IPS-20b (cell line): ENCODE measurements around the gene ATF7.

Source experiments
- H3K27ac ChIP-seq: one replicate; pipeline ENCODE4 v1.5.1; 2013; ENCODE audit warnings: low read length
- H3K27me3 ChIP-seq: 2 replicates; pipeline ENCODE4 v1.6.1; 2013; ENCODE audit warnings: mild to moderate bottlenecking, low read length, inconsistent platforms; ENCODE audit not compliant: insufficient read depth
- H3K36me3 ChIP-seq: 2 replicates; pipeline ENCODE4 v1.6.1; 2013; ENCODE audit warnings: low read depth, mild to moderate bottlenecking, inconsistent platforms, low read length, moderate library complexity; ENCODE audit not compliant: insufficient read depth
- H3K4me1 ChIP-seq: 2 replicates; pipeline ENCODE4 v1.6.1; 2013; ENCODE audit warnings: mild to moderate bottlenecking, control low read depth, inconsistent platforms, low read length, moderate library complexity; ENCODE audit not compliant: insufficient read depth
- H3K4me3 ChIP-seq: 2 replicates; pipeline ENCODE4 v1.5.1; 2013; ENCODE audit warnings: mild to moderate bottlenecking, low read length, inconsistent platforms
- H3K9ac ChIP-seq: 2 replicates; pipeline ENCODE4 v1.6.1; 2013; ENCODE audit warnings: low read depth, mild to moderate bottlenecking, inconsistent platforms, low read length, moderate library complexity
- H3K9me3 ChIP-seq: 2 replicates; pipeline ENCODE4 v1.6.1; 2013; ENCODE audit warnings: mild to moderate bottlenecking, low read depth, low read length, inconsistent platforms; ENCODE audit not compliant: insufficient read depth

The ATF7 gene

GRCh38 chr12:53492830-53493609, 133.2 kb downstream of the ATF7 start:
- Histone ChIP-seq H3K9me3 (no peaks in the 10 kb centered on the region), H3K4me3 (peak overlapping the region; percentile 74), H3K27ac (peak overlapping the region; percentile 59), H3K27me3 (no peaks in the 10 kb centered on the region), H3K36me3 (no peaks in the 10 kb centered on the region), H3K9ac (peak overlapping the region; percentile 77), H3K4me1 (peaks cover 29% of the 10 kb centered on the region; the same call in 1 of the 2 replicates)

- no peak overlapping the region for H3K27ac ChIP-seq
- H3K4me1 ChIP-seq: peaks cover 26% of the 10 kb centered on the region; the same call in 1 of the 2 replicates
- no peaks in the 10 kb centered on the region for H3K9me3 ChIP-seq
- H3K9ac ChIP-seq: peak overlapping the region; percentile 67; the same call in 1 of the 2 replicates
- H3K4me3 ChIP-seq: peak overlapping the region; percentile 74
- H3K27me3 ChIP-seq: no peaks in the 10 kb centered on the region
- H3K36me3 ChIP-seq: peaks cover 7% of the 10 kb centered on the region; the same call in 1 of the 2 replicates
Measured at GRCh38 chr12:53492188-53492587, 134.0 kb downstream of the ATF7 start.

GRCh38 chr12:53489242-53489864, 136.8 kb downstream of the ATF7 start:
- Histone ChIP-seq H3K4me3 (no peak overlapping the region), H3K9ac (no peak overlapping the region), H3K36me3 (peaks cover 35% of the 10 kb centered on the region), H3K27me3 (no peaks in the 10 kb centered on the region), H3K27ac (no peak overlapping the region), H3K9me3 (no peaks in the 10 kb centered on the region), H3K4me1 (peaks cover 15% of the 10 kb centered on the region; the same call in 1 of the 2 replicates)

GRCh38 chr12:53486736-53487487, 139.3 kb downstream of the ATF7 start:
- Histone ChIP-seq H3K9me3 (no peaks in the 10 kb centered on the region), H3K36me3 (peaks cover 58% of the 10 kb centered on the region), H3K9ac (no peak overlapping the region), H3K27me3 (no peaks in the 10 kb centered on the region), H3K4me1 (0 out of 2 replicates have a peak, but pooled peaks cover under 1% of the 10 kb centered on the region), H3K27ac (no peak overlapping the region), H3K4me3 (no peak overlapping the region)

GRCh38 chr12:53485955-53486735, 140.0 kb downstream of the ATF7 start:
- H3K9me3 ChIP-seq: no peaks in the 10 kb centered on the region
- no peak overlapping the region for H3K9ac ChIP-seq
- peaks cover 65% of the 10 kb centered on the region for H3K36me3 ChIP-seq
- no peak overlapping the region for H3K27ac ChIP-seq
- no peaks in the 10 kb centered on the region for H3K4me1 ChIP-seq
- no peak overlapping the region for H3K4me3 ChIP-seq
- no peaks in the 10 kb centered on the region for H3K27me3 ChIP-seq

DNA sequence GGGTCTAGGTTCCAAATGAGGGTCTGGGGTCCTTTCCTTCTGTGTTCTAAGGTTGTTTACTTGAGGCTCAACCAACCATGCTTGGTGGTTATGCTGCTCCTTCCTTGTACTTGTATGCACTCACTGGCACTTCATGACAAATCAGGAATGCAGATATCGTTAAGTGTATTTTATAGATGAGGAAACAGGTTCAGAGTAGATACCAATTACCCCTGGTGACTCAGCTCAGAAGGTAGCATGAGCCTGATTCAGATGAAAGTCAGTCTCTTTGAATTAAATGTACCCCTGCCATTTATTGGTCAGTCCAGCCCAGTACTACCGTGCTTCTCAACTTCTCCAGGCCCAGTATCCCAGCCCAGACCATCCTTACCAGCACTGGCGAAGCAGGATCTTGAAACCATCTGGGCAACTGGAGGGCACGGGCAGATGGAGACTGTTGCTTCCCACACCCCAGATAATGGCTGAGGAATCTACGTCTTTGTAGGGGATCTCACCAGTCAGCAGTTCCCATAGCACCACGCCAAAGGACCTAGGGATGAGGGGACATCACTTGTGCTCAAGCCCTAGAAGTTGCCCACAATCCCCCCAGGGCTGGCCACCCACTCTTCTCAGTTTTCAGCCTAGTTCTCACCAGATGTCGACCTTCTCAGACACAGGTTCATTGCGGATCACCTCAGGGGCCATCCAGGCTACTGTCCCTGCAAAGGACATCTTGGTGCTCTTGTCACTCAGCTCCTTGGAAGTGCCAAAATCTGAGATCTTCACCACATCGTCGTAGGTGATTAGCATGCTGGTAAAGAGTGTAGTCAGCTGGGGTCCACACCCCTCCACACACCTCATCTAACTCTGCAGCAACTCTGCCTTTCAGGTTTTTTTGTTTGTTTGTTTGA, 141.3 kb downstream of the ATF7 start:
- H3K4me1 ChIP-seq: peaks cover 6% of the 10 kb centered on the region; the same call in 1 of the 2 replicates
- peaks cover 78% of the 10 kb centered on the region for H3K36me3 ChIP-seq
- no peak overlapping the region for H3K4me3 ChIP-seq
- H3K27me3 ChIP-seq: no peaks in the 10 kb centered on the region
- H3K9ac ChIP-seq: no peak overlapping the region
- H3K9me3 ChIP-seq: no peaks in the 10 kb centered on the region
- H3K27ac ChIP-seq: no peak overlapping the region

DNA sequence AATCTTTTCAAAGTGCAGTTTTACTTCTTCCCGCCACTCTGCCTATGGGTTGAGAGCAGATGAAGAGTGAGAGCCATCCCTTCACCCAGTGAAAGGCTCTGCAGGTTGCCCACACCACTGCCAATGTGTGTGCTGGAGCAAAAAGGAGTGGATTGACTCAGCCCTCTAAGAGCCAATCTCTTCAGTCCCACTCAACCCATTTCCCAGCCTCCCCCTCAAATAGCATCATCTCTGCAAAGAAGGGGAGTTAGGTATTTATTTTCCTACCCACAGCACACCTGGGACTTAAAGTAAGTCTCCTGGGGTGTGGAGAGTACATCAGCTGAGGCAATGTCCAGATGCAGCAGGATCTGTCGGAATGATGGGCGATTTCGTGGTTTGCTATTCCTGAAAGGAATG, 142.2 kb downstream of the ATF7 start:
- Histone ChIP-seq H3K27ac (no peak overlapping the region), H3K27me3 (no peaks in the 10 kb centered on the region), H3K9ac (no peak overlapping the region), H3K36me3 (peaks cover 87% of the 10 kb centered on the region), H3K4me1 (peaks cover 7% of the 10 kb centered on the region), H3K9me3 (no peaks in the 10 kb centered on the region), H3K4me3 (no peak overlapping the region)

- Histone ChIP-seq H3K36me3 (peaks cover 93% of the 10 kb centered on the region), H3K4me3 (no peak overlapping the region), H3K9ac (no peak overlapping the region), H3K27ac (no peak overlapping the region), H3K27me3 (no peaks in the 10 kb centered on the region), H3K9me3 (no peaks in the 10 kb centered on the region), H3K4me1 (peaks cover 8% of the 10 kb centered on the region)
Measured at GRCh38 chr12:53483225-53483978, 142.8 kb downstream of the ATF7 start.

DNA sequence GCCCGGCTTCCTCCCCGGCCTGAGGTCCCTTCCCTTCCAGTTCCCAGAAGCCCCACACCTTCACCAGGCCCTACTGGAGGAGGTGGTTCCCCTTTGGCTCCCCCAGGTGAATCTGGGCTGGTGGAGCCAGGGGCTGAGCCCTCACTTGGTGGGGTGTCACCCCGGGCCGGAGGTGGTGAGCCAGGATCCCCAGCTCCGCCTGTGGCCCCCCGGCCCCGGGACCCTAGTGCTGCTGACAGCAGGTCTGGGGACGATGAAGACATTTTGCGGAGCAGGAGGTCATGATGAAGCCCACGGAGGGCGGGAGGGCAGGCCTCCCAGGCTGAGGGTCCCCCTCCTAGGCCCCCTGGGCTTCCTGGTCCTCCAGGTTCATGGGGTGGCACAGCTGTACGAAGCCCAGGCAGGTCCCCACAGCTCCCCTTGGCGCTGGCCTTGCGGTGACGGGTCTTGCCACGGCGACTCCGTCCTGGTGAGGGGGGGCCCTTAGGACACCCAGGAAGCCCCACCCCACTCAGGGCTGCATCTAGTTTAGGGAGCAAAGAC, 143.5 kb downstream of the ATF7 start:
- Histone ChIP-seq H3K9ac (no peak overlapping the region), H3K36me3 (peaks cover 98% of the 10 kb centered on the region), H3K4me1 (peaks cover 8% of the 10 kb centered on the region)

More for the DNA sequence above, 143.5 kb downstream of the ATF7 start:
- no peaks in the 10 kb centered on the region for H3K9me3 ChIP-seq
- no peak overlapping the region for H3K27ac ChIP-seq
- no peaks in the 10 kb centered on the region for H3K27me3 ChIP-seq
- H3K4me3 ChIP-seq: no peak overlapping the region
